Cardiac septum (tissue), 1 donor: ENCODE data around the gene NDUFAF2. TPM values are rescaled to one million over a fixed set of nuclear protein-coding genes. Genes with fewer than 3 reads are reported as not detected.
"Not testable (repeated sequence)": the region's sequence is repeated elsewhere in the genome, so short reads cannot be mapped to it uniquely, and the experiment has no call there.

ENCODE experiments used
- DNase-seq: peaks from one replicate; pipeline ENCODE4 v3.0.0-alpha.2; 2020; ENCODE audit warnings: low spot score
- intact Hi-C: fragments of 100-400 bp; cut with DNase I; formaldehyde crosslinking; loops from one replicate; pipeline ENCODE4 v1.14.0; 2022
- total RNA-seq: library from RNA; stranded (reverse); fragmentation: NEBNext Ultra II Directional; extraction: Animal tissue kit (Norgen Biotek cat#: 25700); gene quantifications from one replicate; pipeline ENCODE4 v1.2.1, GENCODE V29; 2021
- donor health status: DM: no; HTN: no; CAD: no.

The NDUFAF2 gene
- total RNA-seq, 1 donor from 2014 or later, result 27.1 TPM

DNA sequence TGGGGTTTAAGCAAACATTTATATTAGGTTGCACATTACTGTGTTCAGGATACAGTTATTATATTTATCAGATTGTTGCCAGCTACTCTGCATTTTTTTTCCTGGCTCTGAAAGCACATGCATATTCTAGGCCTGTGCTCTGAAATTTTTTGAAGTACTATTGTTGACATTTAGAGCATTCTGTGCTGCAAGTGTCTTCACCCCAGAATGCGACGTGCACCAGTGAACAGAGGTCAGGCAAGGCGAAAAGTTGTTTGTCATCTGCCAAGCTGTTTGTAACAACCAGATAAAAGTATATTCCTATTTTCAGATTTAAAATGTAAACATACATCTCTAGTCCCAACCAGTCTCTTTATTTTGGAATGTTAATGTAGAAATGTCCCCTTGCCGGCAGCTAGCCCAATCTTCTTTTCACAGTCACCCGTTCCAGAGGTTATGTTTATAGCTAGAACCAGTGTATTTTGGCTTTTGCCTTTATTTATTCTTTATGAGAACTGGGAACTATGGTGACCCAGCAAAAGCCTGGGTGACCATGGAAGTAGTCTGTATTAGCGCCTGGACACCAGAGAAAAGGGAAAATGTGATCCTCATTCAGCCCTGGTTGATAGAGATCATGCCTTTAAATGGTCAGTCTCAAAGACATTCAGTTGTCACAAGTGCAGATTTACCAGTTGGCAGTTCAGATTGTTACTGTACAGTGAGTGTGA, 84.6 kb downstream of the NDUFAF2 start:
- intact Hi-C loops, result no loop called here
- no peak for DNase-seq

GRCh38 chr5:61030163-61030482, 85.1 kb downstream of the NDUFAF2 start:
- intact Hi-C loops, result no loop called here
- DNase-seq, result no peak

- intact Hi-C loops, DNase-seq: not testable (repeated sequence)
Observed at GRCh38 chr5:61031301-61031700, 86.3 kb downstream of the NDUFAF2 start.

- no peak for DNase-seq
- intact Hi-C loops, result loop anchor here (5.0 kb wide), 1 partner anchor 192 kb away; no protein-coding TSS in a partner anchor
Observed at GRCh38 chr5:61044545-61044944, 99.5 kb downstream of the NDUFAF2 start.

- intact Hi-C loops, result no loop called here
Observed at GRCh38 chr5:61047346-61047745, 102.3 kb downstream of the NDUFAF2 start.

GRCh38 chr5:61048534-61048933, 103.5 kb downstream of the NDUFAF2 start:
- intact Hi-C loops, result no loop called here
- DNase-seq, result no peak

More at GRCh38 chr5:61047346-61047745, 102.3 kb downstream of the NDUFAF2 start:
- no peak for DNase-seq

DNA sequence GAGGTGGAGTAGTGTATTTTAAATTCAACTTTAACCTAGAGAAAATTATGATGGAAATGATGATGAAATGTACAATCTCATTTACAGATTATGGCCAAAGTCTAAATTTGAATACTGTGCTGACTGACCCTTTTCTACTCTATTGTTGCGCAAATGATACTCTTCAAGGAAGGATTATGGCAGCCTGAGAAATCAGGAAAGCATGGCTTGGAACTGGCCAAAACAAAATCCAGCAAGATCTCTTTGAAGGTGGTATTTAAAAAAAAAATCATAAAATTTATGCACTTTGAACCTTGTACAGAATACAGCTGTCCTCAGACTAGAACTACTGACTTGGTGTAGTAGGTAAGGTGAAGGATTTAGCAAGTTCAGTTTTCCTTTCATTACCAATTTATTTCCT, 105.3 kb downstream of the NDUFAF2 start:
- intact Hi-C loops, result loop anchor here (10.0 kb wide), 2 partner anchors 285 to 885 kb away; partner anchors contain the start of gene ZSWIM6
- DNase-seq, result no peak

- no peak for DNase-seq
- intact Hi-C loops, result loop anchor here (10.0 kb wide), 2 partner anchors 284 to 884 kb away; partner anchors contain the start of gene ZSWIM6
Observed at GRCh38 chr5:61051267-61051666, 106.3 kb downstream of the NDUFAF2 start.

DNA sequence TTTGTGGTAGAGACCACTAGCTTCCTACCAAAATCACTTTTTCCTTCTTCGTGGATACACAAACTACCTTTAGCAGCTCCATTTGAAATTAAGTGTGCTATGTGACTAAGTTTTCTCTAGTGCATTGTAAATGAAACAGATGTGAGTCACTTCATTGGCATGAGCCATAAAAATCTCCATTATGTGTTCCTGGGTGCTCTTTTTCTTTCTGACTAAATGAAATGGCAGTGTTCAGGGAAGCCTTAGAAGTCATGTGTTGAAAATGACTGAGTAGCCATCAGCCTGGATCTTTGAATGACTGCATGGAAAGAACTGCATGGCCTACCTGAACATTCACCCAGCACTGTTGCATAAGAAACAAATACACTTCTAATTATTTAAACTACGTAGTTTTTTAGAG, 107.9 kb downstream of the NDUFAF2 start:
- intact Hi-C loops, result loop anchor here (10.0 kb wide), 2 partner anchors 282 to 882 kb away; partner anchors contain the start of gene ZSWIM6
- DNase-seq, result no peak

GRCh38 chr5:61053937-61054336, 108.9 kb downstream of the NDUFAF2 start:
- no peak for DNase-seq
- intact Hi-C loops, result loop anchor here (2.0 to 10.0 kb wide), 3 partner anchors 281 to 881 kb away; partner anchors contain the start of gene ZSWIM6

DNA sequence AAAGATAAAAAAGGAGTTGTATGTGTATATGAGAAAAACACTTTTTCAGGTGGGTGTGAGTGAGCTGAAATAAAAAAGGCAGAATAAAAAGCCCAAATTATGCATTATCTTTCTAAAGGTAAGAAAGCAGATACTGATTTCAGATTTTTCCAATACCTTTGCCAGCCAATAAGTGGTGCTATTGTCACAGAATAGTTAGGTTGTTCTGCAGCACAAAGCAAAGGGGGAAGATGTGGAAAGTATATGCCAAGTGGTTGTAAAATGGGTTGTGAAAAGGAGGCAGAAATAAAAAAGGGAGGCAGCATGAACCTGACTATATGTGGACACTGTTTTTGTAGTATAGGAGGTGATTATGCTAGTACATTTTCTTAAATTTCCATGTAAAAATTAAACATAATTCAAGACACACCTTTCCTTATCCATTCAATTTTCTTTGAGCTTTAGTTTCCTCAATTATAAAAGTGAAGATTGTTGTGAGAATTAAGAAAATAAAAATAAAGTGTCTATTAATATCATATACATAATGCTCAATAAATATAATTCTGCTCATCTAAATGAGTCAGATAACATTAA, 110.5 kb downstream of the NDUFAF2 start:
- DNase-seq, result no peak
- intact Hi-C loops, result loop anchor here (2.0 to 10.0 kb wide), 3 partner anchors 279 to 879 kb away; partner anchors contain the start of gene ZSWIM6

GRCh38 chr5:61059499-61059898, 114.5 kb downstream of the NDUFAF2 start:
- intact Hi-C loops, result loop anchor here (10.0 kb wide), 2 partner anchors 275 to 875 kb away; partner anchors contain the start of gene ZSWIM6
- DNase-seq, result no peak

GRCh38 chr5:61069150-61069549, 124.1 kb downstream of the NDUFAF2 start:
- DNase-seq, result no peak
- intact Hi-C loops, result no loop called here

DNA sequence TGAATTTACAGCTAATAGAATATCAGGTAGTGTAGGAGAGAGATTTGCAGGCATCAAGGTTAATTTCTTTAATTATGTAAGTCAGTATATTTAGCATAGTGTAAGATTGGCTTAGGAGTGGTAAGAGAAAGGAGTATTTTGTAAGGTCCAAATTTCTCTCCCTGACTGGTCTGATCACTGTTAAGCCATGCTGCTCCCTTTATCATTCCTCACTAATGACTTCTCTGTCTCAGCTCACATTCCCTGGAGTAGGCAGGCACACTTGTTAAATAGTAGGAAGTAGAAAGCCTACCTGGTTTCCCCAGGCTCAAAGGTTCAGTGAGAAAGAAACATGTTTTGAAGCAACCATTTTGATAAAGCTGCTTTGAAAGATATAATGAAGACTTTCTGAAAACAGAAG, 126.5 kb downstream of the NDUFAF2 start:
- intact Hi-C loops, result no loop called here

DNA sequence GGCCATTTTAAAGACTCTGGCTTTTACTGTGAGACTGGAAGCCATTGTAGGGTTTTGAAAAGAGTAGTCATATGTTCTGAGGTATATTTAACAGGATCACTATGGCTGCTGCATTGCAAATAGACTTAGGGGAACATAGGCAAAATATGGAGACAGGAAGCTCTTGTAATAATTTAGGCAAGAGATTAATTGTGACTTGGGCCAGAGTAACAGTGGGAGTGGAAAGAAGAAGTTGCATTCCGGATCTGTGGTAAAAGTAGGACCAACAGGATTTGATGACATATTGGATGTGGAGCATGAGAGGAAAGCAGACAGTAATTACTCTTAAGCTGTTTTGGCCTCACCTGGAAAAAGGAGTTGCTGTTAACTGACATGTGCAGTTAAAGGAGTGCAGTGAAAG, 131.6 kb downstream of the NDUFAF2 start:
- DNase-seq, result no peak
- intact Hi-C loops, result no loop called here

More for the DNA sequence above, 126.5 kb downstream of the NDUFAF2 start:
- DNase-seq, result no peak

- intact Hi-C loops, result no loop called here
Observed at GRCh38 chr5:61081741-61082140, 136.7 kb downstream of the NDUFAF2 start.

DNA sequence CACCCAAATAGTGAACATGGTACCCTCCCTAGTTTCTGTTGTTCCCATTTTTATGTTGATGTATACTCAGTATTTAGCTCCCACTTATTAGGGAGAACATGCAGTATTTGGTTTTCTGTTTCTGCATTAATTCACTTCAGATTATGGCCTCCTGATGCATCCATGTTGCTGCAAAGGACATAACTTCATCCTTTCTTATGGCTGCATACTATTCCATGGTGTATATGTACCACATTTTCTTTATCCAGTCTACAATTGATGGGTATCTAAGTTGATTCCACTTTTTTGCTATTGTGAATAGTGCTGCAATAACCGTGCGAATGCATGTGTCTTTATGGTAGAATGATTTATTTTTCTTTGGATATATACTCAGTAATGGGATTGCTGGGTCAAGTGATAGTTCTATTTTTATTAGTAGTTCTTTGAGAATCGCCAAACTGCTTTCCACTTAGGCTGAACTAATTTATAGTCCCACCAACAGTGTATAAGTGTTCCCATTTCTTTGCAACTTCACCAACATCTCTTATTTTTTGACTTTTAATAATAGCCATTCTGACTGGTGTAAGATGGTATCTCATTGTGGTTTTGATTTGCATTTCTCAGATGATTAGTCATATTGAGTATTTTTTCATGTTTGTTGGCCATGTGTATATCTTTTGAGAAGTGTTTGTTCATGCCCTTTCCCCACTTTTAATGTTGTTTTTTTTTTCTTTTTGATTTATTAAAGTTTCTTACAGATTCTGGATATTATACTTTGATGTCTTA, 137.7 kb downstream of the NDUFAF2 start:
- no peak for DNase-seq
- intact Hi-C loops, result no loop called here

More at GRCh38 chr5:61081741-61082140, 136.7 kb downstream of the NDUFAF2 start:
- no peak for DNase-seq

- DNase-seq, result no peak
- intact Hi-C loops, result no loop called here
Observed at GRCh38 chr5:61084658-61085057, 139.7 kb downstream of the NDUFAF2 start.

- DNase-seq, result no peak
- intact Hi-C loops, result no loop called here
Observed at GRCh38 chr5:61085885-61086284, 140.9 kb downstream of the NDUFAF2 start.

GRCh38 chr5:61087921-61088320, 142.9 kb downstream of the NDUFAF2 start:
- no peak for DNase-seq
- intact Hi-C loops, result no loop called here
